ENCODE results near the gene STAT1. TPM values are rescaled to one million over a fixed set of nuclear protein-coding genes. Genes with fewer than 3 reads are reported as not detected.

Gene STAT1
- total RNA-seq, 1 donor from 2014 or later, result 139 TPM

DNA sequence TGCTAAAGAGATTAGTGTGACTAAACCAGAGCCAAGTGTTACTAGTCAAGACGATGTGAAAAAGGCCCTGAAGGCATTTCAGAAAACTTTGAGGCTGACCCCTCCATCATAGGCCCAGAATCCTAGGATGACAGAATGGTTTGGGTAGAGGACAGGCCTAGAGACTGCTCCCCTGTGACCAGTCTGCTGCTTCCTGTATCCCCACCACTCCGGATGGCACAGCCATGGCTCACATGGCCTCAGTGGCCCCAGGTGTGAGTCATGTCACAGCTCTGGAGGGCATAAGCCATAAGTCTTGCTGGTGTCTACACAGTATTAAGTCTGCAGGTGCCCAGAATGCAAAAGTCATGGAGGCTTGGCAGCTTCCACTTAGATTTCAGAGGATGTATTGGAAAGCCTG is 12.4 kb upstream of the STAT1 start:
- Mint-ChIP-seq H3K4me3 (ENCODE audit: low read depth) (no peak overlapping the region), H3K36me3 (ENCODE audit: low read depth) (peaks cover 57% of the 10 kb centered on the region), H3K27me3 (ENCODE audit: low read depth) (no peaks in the 10 kb centered on the region), H3K9me3 (no peaks in the 10 kb centered on the region), H3K27ac (no peak overlapping the region), H3K4me1 (ENCODE audit: low read depth) (peaks cover 52% of the 10 kb centered on the region)
- intact Hi-C loops (cut with micrococcal nuclease), result loop anchor here (10.0 kb wide), 1 partner anchor 702 kb away; no protein-coding TSS in a partner anchor
- no peak for DNase-seq (ENCODE audit: low spot score)

DNA sequence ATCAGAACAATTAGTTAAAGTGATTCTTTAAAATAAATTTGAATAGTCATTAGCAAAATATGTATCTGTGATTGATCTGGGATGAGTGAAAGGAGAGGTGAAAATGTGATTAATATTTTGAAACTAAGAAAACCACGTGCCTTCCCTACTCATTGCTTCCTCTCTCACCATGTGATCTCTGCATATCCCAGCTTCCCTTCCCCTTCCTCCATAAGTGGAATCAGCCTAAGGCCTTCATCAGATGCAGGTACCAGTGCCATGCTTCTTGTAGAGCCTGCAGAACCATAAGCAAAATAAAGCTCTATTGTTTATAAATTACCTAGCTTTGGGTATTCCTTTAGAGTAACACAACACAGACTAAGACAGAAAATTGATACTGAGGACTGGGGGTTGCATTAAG is 11.2 kb upstream of the STAT1 start:
- peaks cover 46% of the 10 kb centered on the region for H3K36me3 Mint-ChIP-seq (ENCODE audit: low read depth)
- peaks cover 42% of the 10 kb centered on the region for H3K4me1 Mint-ChIP-seq (ENCODE audit: low read depth)
- intact Hi-C loops (cut with micrococcal nuclease), result loop anchor here (10.0 kb wide), 1 partner anchor 700 kb away; no protein-coding TSS in a partner anchor
- H3K27ac Mint-ChIP-seq, result no peak overlapping the region
- peak overlapping the region; percentile 22 for H3K4me3 Mint-ChIP-seq (ENCODE audit: low read depth)
- no peaks in the 10 kb centered on the region for H3K27me3 Mint-ChIP-seq (ENCODE audit: low read depth)
- no peaks in the 10 kb centered on the region for H3K9me3 Mint-ChIP-seq
- DNase-seq (ENCODE audit: low spot score), result no peak

DNA sequence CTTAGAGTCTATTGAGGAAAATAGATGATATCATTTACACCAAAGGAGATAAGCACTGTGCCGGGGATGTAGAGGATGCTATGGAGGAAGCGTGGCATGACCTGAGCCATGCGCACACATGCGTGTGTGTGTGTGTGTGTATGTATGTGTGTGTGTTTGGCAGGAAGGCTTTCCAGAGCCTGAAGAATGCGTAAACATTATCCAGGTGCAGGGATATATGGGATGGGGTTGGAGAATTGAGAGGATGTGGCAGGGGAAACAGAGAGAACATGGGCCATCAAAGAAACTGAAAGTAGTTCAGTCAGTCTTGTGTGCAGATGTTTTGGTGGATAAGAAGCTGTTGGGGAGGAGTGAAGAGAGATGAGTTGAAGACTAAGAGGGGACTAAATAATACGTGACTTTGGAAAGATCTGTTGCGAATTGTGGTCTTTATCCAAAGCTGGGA is 9.3 kb upstream of the STAT1 start:
- Mint-ChIP-seq H3K4me3 (ENCODE audit: low read depth) (no peak overlapping the region), H3K9me3 (no peaks in the 10 kb centered on the region), H3K4me1 (ENCODE audit: low read depth) (peaks cover 37% of the 10 kb centered on the region), H3K27me3 (ENCODE audit: low read depth) (no peaks in the 10 kb centered on the region), H3K27ac (no peak overlapping the region), H3K36me3 (ENCODE audit: low read depth) (peaks cover 31% of the 10 kb centered on the region)
- DNase-seq (ENCODE audit: low spot score), result peak; percentile 40
- intact Hi-C loops (cut with micrococcal nuclease), result loop anchor here (1.0 to 10.0 kb wide), 9 partner anchors 9 to 698 kb away; partner anchors contain the start of genes STAT1 and STAT4

DNA sequence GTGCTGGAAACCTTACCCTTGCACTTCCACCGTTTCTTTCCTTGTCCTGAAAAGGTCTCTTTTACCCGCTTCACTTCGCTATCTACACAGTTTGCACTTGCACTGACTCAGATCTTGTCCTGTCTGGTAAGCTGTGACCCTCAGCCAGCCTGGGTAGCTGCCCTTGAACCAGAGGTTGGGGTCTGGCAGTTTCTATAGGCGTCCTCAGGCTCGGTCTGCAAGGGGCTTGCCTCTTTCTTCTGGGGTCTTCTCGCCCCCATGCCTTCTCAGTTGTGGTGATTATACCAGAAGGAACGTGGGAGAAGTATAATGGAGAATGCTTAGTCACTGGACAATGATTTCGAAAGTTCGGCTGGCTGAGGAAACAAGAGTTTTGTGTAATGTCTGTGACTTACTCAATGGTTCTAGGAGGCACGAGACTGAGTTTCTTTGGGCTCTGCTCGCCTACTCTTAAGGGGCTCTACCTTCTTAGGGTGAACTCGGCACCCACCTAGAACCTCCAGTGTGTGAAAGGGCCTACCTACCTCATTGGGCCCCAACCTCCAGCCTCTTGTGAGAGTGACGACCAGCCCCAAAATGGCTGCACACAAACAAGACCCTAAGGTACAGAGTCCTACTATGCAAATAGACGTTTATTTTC is 6.9 kb upstream of the STAT1 start:
- Mint-ChIP-seq H3K4me3 (ENCODE audit: low read depth) (no peak overlapping the region), H3K27ac (no peak overlapping the region), H3K36me3 (ENCODE audit: low read depth) (peaks cover 12% of the 10 kb centered on the region), H3K27me3 (ENCODE audit: low read depth) (no peaks in the 10 kb centered on the region), H3K9me3 (peaks cover under 1% of the 10 kb centered on the region), H3K4me1 (ENCODE audit: low read depth) (peaks cover 38% of the 10 kb centered on the region)
- intact Hi-C loops (cut with micrococcal nuclease), result loop anchor here (2.0 to 10.0 kb wide), 8 partner anchors 41 to 696 kb away; partner anchors contain the start of gene GLS
- no peak for DNase-seq (ENCODE audit: low spot score)

DNA sequence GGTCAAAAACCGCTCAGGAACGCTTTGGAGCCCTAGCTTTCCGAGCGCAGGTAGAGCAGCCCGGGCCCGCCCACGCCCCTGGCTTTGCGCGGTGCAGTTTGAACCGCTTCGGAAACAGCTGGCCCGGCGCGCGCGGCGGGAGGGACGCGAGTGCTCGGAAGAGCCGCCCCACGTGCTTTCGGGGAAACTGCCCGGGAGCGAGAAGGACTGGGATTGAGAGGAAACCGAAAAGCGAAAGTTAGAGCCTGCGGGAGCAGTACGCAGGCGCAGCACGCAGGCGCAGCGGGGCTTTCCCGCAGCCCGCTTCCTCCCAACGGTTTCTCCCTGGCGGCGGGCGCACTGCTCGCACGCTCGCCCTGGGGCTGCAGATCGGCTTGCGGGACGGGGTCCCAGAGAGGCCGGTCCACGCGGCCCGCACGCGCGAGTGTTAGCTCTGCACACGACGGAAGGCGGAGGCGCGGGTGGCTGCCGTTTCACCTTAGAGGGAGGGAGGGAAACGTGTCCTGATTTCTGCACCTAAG is 6.3 kb upstream of the STAT1 start:
- intact Hi-C loops (cut with micrococcal nuclease), result loop anchor here (2.0 to 10.0 kb wide), 8 partner anchors 42 to 695 kb away; partner anchors contain the start of gene GLS
- Mint-ChIP-seq H3K4me1 (ENCODE audit: low read depth) (peaks cover 35% of the 10 kb centered on the region), H3K36me3 (ENCODE audit: low read depth) (peaks cover 8% of the 10 kb centered on the region), H3K27ac (no peak overlapping the region), H3K27me3 (ENCODE audit: low read depth) (no peaks in the 10 kb centered on the region), H3K9me3 (peaks cover 4% of the 10 kb centered on the region), H3K4me3 (ENCODE audit: low read depth) (no peak overlapping the region)
- peak; percentile 96 for DNase-seq (ENCODE audit: low spot score)

DNA sequence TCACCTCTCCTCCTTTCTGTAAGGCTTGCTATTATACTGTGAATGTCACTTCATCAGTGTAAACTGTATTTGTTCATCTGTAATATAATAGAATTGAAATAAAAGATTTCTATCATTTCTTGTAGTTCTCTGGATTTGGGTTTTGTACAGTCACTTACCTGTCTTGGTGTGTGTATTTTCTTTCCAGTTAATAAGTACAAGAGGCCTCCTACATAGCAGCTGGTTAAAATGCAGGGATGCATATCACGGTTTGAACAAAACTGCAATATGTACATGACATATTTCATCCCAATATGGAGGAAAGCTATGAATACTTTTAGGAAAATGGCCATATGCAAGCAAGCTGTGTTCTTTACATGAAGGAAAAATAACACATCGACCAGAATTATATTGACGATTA is 5.4 kb upstream of the STAT1 start:
- no peak overlapping the region for H3K4me3 Mint-ChIP-seq (ENCODE audit: low read depth)
- intact Hi-C loops (cut with micrococcal nuclease), result no loop called here
- no peak overlapping the region for H3K27ac Mint-ChIP-seq
- peaks cover 4% of the 10 kb centered on the region for H3K9me3 Mint-ChIP-seq
- no peaks in the 10 kb centered on the region for H3K27me3 Mint-ChIP-seq (ENCODE audit: low read depth)
- peaks cover 5% of the 10 kb centered on the region for H3K36me3 Mint-ChIP-seq (ENCODE audit: low read depth)
- DNase-seq (ENCODE audit: low spot score), result no peak
- H3K4me1 Mint-ChIP-seq (ENCODE audit: low read depth), result peaks cover 26% of the 10 kb centered on the region

DNA sequence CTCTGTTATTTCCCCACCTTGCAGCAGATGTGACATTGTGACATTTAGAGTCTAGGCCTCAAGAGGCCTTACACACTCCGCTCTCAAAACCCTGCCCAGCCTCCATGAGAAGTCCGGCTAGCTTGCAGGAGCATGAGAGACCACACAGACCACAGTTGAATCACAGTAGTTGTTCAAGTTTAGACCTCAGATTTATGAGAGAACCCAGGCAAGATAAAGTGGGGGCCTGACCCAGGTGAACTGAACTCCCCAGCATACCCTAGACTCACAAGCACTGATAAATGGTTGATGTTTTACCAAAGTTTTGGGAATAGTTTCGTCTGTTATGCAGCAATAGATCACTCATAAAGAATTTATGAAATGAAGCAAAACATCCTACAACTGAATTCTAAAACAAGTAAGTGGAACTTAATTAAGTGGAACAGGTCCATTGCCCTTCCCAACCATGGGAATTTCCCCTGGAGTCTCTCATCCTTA is 4.7 kb upstream of the STAT1 start:
- intact Hi-C loops (cut with micrococcal nuclease), result no loop called here
- Mint-ChIP-seq H3K27me3 (ENCODE audit: low read depth) (no peaks in the 10 kb centered on the region), H3K4me1 (ENCODE audit: low read depth) (peaks cover 24% of the 10 kb centered on the region), H3K4me3 (ENCODE audit: low read depth) (peak overlapping the region; percentile 27), H3K36me3 (ENCODE audit: low read depth) (peaks cover 5% of the 10 kb centered on the region), H3K27ac (peak overlapping the region; percentile 33), H3K9me3 (peaks cover 4% of the 10 kb centered on the region)
- no peak for DNase-seq (ENCODE audit: low spot score)

DNA sequence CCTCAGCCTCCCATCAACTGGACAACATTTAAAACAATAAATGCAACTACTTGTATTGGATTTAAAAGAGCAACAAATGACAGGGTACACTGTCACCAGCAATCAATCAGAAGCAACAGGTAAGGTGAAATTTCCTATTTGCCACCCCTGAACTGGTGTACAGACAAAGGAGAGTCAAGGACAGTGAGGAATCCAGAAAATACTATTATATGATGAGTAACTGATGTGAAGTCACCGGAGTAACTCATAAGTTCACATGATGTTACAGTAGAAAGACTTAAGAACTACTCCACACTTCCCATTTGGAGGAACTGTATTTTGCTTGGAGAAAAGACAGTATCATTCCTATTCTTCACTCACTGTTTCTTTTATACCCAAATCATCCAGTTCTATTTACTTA is 4.1 kb upstream of the STAT1 start:
- Mint-ChIP-seq H3K4me1 (ENCODE audit: low read depth) (peaks cover 24% of the 10 kb centered on the region), H3K36me3 (ENCODE audit: low read depth) (peaks cover 5% of the 10 kb centered on the region), H3K9me3 (peaks cover 4% of the 10 kb centered on the region), H3K27me3 (ENCODE audit: low read depth) (no peaks in the 10 kb centered on the region), H3K4me3 (ENCODE audit: low read depth) (no peak overlapping the region), H3K27ac (no peak overlapping the region)
- intact Hi-C loops (cut with micrococcal nuclease), result no loop called here
- DNase-seq (ENCODE audit: low spot score), result no peak

DNA sequence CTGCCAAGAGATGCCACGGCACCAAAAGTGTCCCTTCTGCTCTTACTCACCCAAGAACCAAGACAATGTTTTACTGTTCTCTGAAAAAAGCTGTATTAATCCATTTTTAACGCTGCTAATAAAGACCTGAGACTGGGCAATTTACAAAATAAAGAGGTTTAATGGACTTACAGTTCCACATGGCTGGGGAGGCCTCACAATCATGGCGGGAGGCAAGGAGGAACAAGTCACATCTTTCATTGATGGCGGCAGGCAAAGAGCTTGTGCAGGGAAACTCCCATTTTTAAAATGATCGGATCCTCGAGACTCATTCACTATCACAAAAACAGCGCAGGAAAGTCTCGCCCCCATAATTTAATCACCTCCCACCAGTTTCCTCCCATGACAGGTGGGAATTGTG is 1.9 kb upstream of the STAT1 start:
- H3K4me3 Mint-ChIP-seq (ENCODE audit: low read depth), result no peak overlapping the region
- peaks cover 31% of the 10 kb centered on the region for H3K4me1 Mint-ChIP-seq (ENCODE audit: low read depth)
- intact Hi-C loops (cut with micrococcal nuclease), result loop anchor here (2.0 kb wide), 4 partner anchors 13 to 293 kb away; no protein-coding TSS in a partner anchor
- peaks cover 4% of the 10 kb centered on the region for H3K9me3 Mint-ChIP-seq
- no peaks in the 10 kb centered on the region for H3K27me3 Mint-ChIP-seq (ENCODE audit: low read depth)
- H3K27ac Mint-ChIP-seq, result no peak overlapping the region
- H3K36me3 Mint-ChIP-seq (ENCODE audit: low read depth), result peaks cover 17% of the 10 kb centered on the region
- DNase-seq (ENCODE audit: low spot score), result no peak

DNA sequence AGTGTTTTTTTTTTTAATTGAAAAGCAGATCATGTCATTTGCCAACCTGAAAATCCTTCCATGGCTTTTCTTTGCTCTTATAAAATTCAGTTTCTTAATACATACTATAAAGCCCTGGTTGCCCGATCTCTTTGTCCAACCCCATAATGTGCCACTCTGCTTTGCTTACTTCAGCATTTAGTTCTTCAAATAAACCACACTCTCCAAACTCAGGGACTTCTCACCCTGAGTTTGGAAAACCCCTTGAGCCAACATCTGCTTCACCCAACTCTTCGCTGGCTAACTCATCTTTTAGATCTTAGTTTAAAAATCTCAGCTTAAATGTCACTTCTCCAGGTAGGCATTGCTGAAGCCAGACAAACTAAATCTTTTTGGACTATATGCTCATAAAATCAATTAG is 1.3 kb upstream of the STAT1 start:
- no peak for DNase-seq (ENCODE audit: low spot score)
- intact Hi-C loops (cut with micrococcal nuclease), result loop anchor here (2.0 kb wide), 4 partner anchors 14 to 292 kb away; no protein-coding TSS in a partner anchor
- H3K27ac Mint-ChIP-seq, result no peak overlapping the region
- H3K27me3 Mint-ChIP-seq (ENCODE audit: low read depth), result no peaks in the 10 kb centered on the region
- H3K9me3 Mint-ChIP-seq, result peaks cover 4% of the 10 kb centered on the region
- H3K4me3 Mint-ChIP-seq (ENCODE audit: low read depth), result no peak overlapping the region
- H3K36me3 Mint-ChIP-seq (ENCODE audit: low read depth), result peaks cover 21% of the 10 kb centered on the region
- H3K4me1 Mint-ChIP-seq (ENCODE audit: low read depth), result peaks cover 35% of the 10 kb centered on the region

DNA sequence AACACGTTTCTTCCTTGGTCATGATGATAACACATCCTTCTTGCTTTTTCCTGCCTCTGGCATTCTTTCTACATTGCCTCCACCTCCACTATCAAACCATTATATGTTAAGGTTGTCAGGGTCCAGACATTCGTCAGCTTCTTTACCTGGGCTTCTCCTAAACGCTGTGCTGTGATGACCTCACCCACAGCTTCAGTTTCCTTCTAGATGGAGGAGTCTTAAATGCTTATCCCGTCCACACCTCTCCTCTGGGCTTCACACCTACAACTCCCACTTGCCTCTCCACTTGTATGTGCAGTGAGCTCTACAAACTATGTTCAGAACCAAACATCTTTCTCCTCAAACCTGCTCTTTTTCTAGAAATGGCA is 666 bp upstream of the STAT1 start:
- H3K27ac Mint-ChIP-seq, result no peak overlapping the region
- no peaks in the 10 kb centered on the region for H3K27me3 Mint-ChIP-seq (ENCODE audit: low read depth)
- H3K9me3 Mint-ChIP-seq, result peaks cover 4% of the 10 kb centered on the region
- intact Hi-C loops (cut with micrococcal nuclease), result loop anchor here (1.0 to 5.0 kb wide), 7 partner anchors 9 to 1227 kb away; no protein-coding TSS in a partner anchor
- H3K4me1 Mint-ChIP-seq (ENCODE audit: low read depth), result peaks cover 39% of the 10 kb centered on the region
- peaks cover 27% of the 10 kb centered on the region for H3K36me3 Mint-ChIP-seq (ENCODE audit: low read depth)
- no peak overlapping the region for H3K4me3 Mint-ChIP-seq (ENCODE audit: low read depth)
- DNase-seq (ENCODE audit: low spot score), result no peak

DNA sequence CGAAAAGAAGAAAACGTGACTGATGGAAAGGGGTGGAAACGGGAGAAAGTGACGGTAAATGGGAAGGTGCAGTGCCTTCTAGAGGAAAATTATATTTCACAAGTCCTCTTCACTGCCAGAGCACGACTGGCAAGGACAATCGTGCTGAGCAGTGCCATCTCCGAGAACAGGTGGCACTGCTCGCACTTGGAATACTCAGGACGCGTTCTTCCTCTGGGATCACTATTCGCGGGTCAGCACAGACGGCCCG is 364 bp downstream of the STAT1 start:
- H3K4me1 Mint-ChIP-seq (ENCODE audit: low read depth), result peaks cover 38% of the 10 kb centered on the region
- intact Hi-C loops (cut with micrococcal nuclease), result loop anchor here (5.0 kb wide), 1 partner anchor 1226 kb away; no protein-coding TSS in a partner anchor
- H3K9me3 Mint-ChIP-seq, result peaks cover 4% of the 10 kb centered on the region
- peaks cover 35% of the 10 kb centered on the region for H3K36me3 Mint-ChIP-seq (ENCODE audit: low read depth)
- H3K27ac Mint-ChIP-seq, result no peak overlapping the region
- no peak overlapping the region for H3K4me3 Mint-ChIP-seq (ENCODE audit: low read depth)
- DNase-seq (ENCODE audit: low spot score), result no peak
- H3K27me3 Mint-ChIP-seq (ENCODE audit: low read depth), result no peaks in the 10 kb centered on the region

Measured in activated T-helper 2 cell treated with anti-CD3 and anti-CD28 coated beads, Interferon-gamma antibody, Interleukin-2, Interleukin-4, amounts not matched to agents 10 μg/mL and 5 μg/mL and 100 μg/mL, durations not matched to agents 14 hours and 24 hours and 36 hours (primary cell).